Coronary artery (tissue), 2 donors: ENCODE measurements around the gene EXOG.

Experiments used
- DNase-seq: peaks from one replicate; pipeline ENCODE4 v3.0.0-alpha.2; 2017; ENCODE audit warnings: low spot score
- H3K27ac ChIP-seq, 2 donors: fragments of 200-600 bp; sonication (generic); one replicate each; pipeline ENCODE4 v1.5.1; 2016 to 2019
- H3K4me3 ChIP-seq: fragments of 200-600 bp; sonication (generic); 2 replicates; pipeline ENCODE4 v1.5.1; 2016; ENCODE audit warnings: mild to moderate bottlenecking, moderate library complexity
- CTCF ChIP-seq: fragments of 200-600 bp; sonication (generic); IDR thresholded peaks from one replicate; pipeline ENCODE4 v1.5.1; 2019; ENCODE audit warnings: antibody characterized with exemption

The EXOG gene

GRCh38 chr3:38534180-38534579 is 38.0 kb downstream of the EXOG start:
- DNase-seq, result no peak
- no peak overlapping the region for H3K27ac ChIP-seq
- H3K4me3 ChIP-seq, result no peak overlapping the region
- no peak for TF ChIP-seq CTCF

- no peak for TF ChIP-seq CTCF
- no peak for DNase-seq
- no peak overlapping the region for H3K27ac ChIP-seq
- H3K4me3 ChIP-seq, result no peak overlapping the region
These were observed 38.5 kb downstream of the EXOG start for GRCh38 chr3:38534604-38535003.

GRCh38 chr3:38536671-38537070 is 40.5 kb downstream of the EXOG start:
- no peak for DNase-seq
- H3K4me3 ChIP-seq, result no peak overlapping the region
- H3K27ac ChIP-seq, result no peak overlapping the region
- TF ChIP-seq CTCF, result no peak

DNA sequence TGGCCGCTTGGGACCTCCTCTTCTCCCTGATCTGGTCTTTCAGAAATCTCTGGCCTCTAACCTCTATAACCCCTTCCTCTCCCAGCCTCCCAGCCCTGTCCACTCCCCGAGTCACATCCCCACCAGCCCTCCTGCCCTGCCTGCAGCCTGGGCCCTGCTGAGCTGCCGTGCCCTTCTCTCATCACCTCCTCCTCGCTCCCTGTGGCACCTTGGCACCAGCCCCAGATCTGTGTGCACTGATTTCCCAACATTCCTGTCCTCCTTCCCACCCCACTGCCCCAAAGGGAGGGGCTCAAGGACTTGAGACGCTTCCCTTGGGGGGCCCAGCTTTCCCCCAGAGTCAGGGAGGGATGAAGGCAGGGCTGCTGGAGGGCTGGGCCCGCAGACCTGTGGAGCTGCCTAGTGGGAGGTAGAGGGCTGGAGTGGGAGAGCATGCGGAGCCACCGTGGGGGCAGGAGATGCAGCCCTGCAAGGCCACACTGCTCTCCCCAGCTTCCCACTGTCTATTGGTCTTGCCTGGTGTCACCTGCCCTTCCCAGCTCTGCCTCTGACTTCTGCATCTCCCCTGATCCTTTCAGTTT is 42.7 kb downstream of the EXOG start:
- DNase-seq, result no peak

DNA sequence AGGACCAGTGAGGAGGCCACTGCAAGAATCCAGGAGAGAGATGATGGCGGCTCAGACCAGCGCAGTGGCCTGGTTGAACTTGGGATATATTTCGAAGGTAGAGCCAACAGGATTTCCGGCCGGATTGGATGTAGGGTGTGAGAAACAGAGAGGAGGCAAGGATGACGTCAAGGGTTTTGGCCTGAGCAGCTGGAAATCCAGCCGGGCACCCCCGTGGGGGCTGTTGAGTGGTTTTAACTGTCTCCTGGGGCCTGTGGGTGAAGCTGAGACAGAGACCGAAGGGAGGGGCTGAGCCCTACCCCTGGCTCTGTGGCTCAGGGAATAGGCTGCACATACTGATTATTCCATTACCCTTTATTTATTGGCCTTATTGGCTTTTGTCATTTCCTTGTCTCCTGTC is 45.7 kb downstream of the EXOG start:
- TF ChIP-seq CTCF, result no peak
- Histone ChIP-seq H3K4me3 (no peak overlapping the region), H3K27ac (no peak overlapping the region)
- peak; percentile 61 for DNase-seq

More for the DNA sequence above, 42.7 kb downstream of the EXOG start:
- TF ChIP-seq CTCF, result no peak
- Histone ChIP-seq H3K27ac (no peak overlapping the region), H3K4me3 (no peak overlapping the region)

- H3K4me3 ChIP-seq, result no peak overlapping the region
- peak; percentile 67 for DNase-seq
- no peak for TF ChIP-seq CTCF
- H3K27ac ChIP-seq, result no peak overlapping the region
These were observed 46.5 kb downstream of the EXOG start for GRCh38 chr3:38542401-38543298.

GRCh38 chr3:38543586-38543985 is 47.4 kb downstream of the EXOG start:
- no peak for TF ChIP-seq CTCF
- H3K27ac ChIP-seq, result no peak overlapping the region
- DNase-seq, result peak; percentile 31

More at GRCh38 chr3:38543586-38543985, 47.4 kb downstream of the EXOG start:
- no peak overlapping the region for H3K4me3 ChIP-seq
